ENCODE measurements around the gene CYP2C9. TPM values are rescaled to one million over a fixed set of nuclear protein-coding genes. Genes with fewer than 3 reads are reported as not detected.

Gene CYP2C9
- total RNA-seq (2014; rRNA removed; shearing (Covaris generic)) (not detected in 2 replicates), polyA plus RNA-seq (2016; fragmentation: Nextera tagmentation; extraction: Ambion mirVana) (not detected in 2 replicates)
- long read RNA-seq: 0 reads

GRCh38 chr10:94938383-94938782 is at the start of gene CYP2C9:
Gene CYP2C9 (plus strand): TSS chr10:94938658. CDS start chr10:94938683, 25 bp downstream.
- Histone ChIP-seq H3K27me3 (ENCODE audit: insufficient read depth) (no peaks in the 10 kb centered on the region), H4K20me1 (replicated peaks; ENCODE audit: insufficient read depth) (no peaks in the 10 kb centered on the region), H3K9me2 (ENCODE audit: insufficient read depth) (no peaks in the 10 kb centered on the region), H2AFZ (no peak within 1 kb of the TSS), H3K27ac (ENCODE audit: low read depth) (no peak within 1 kb of the TSS), H3K4me3 (no peak within 1 kb of the TSS), H3F3A (replicated peaks; ENCODE audit: low read depth) (no peaks in the 10 kb centered on the region), H3K4me1 (ENCODE audit: insufficient read depth) (no peaks in the 10 kb centered on the region), H3K79me2 (replicated peaks; ENCODE audit: insufficient read depth) (no peaks in the 10 kb centered on the region), H3K4me2 (no peak within 1 kb of the TSS), H3K36me3 (ENCODE audit: insufficient read depth) (peaks cover 10% of the 10 kb centered on the region)
- Mint-ChIP-seq H3K9me3 (peaks cover 14% of the 10 kb centered on the region), H3K27me3 (ENCODE audit: insufficient read depth, low read depth, poor library complexity) (peaks cover 4% of the 10 kb centered on the region), H3K4me1 (no peaks in the 10 kb centered on the region), H3K36me3 (ENCODE audit: low read depth) (peaks cover 8% of the 10 kb centered on the region), H3K4me3 (no peak within 1 kb of the TSS), H3K27ac (no peak within 1 kb of the TSS)
- ATAC-seq (no peak), DNase-seq (ENCODE audit: low spot score) (no peak)
- TF ChIP-seq ETS1 (IDR thresholded peaks at IDR 0.05) (no peak), STAT1 (IDR thresholded peaks at IDR 0.05; ENCODE audit: unreplicated experiment) (no peak), NANOG (IDR thresholded peaks at IDR 0.05; ENCODE audit: borderline replicate concordance) (no peak), CREB1 (CRISPR knock-in tag; IDR thresholded peaks at IDR 0.05; ENCODE audit: low read depth) (no peak), ZNF462 (CRISPR knock-in tag; IDR thresholded peaks at IDR 0.05) (no peak)

GRCh38 chr10:94889123-94889522 is 49.3 kb upstream of the CYP2C9 start:
- Mint-ChIP-seq H3K4me3 (no peak overlapping the region), H3K4me1 (no peaks in the 10 kb centered on the region), H3K9me3 (peaks cover 29% of the 10 kb centered on the region), H3K27me3 (ENCODE audit: insufficient read depth, low read depth, poor library complexity) (no peaks in the 10 kb centered on the region), H3K36me3 (ENCODE audit: low read depth) (no peaks in the 10 kb centered on the region), H3K27ac (no peak overlapping the region)
- Histone ChIP-seq H3K4me1 (ENCODE audit: insufficient read depth) (no peaks in the 10 kb centered on the region), H3K9me2 (ENCODE audit: insufficient read depth) (peaks cover 6% of the 10 kb centered on the region), H3K4me3 (no peak overlapping the region), H3K27ac (ENCODE audit: low read depth) (no peak overlapping the region), H4K20me1 (replicated peaks; ENCODE audit: insufficient read depth) (no peaks in the 10 kb centered on the region), H3K36me3 (ENCODE audit: insufficient read depth) (no peaks in the 10 kb centered on the region), H3K4me2 (no peak overlapping the region), H3K27me3 (ENCODE audit: insufficient read depth) (no peaks in the 10 kb centered on the region), H3K79me2 (replicated peaks; ENCODE audit: insufficient read depth) (no peaks in the 10 kb centered on the region), H2AFZ (no peak overlapping the region), H3F3A (replicated peaks; ENCODE audit: low read depth) (no peaks in the 10 kb centered on the region)
- ATAC-seq (no peak), DNase-seq (ENCODE audit: low spot score) (no peak)
- TF ChIP-seq STAT1 (IDR thresholded peaks at IDR 0.05; ENCODE audit: unreplicated experiment) (no peak), POLR2AphosphoS5 (IDR thresholded peaks at IDR 0.05; ENCODE audit: low read depth) (no peak), NANOG (IDR thresholded peaks at IDR 0.05; ENCODE audit: borderline replicate concordance) (no peak), REST (IDR thresholded peaks at IDR 0.05; ENCODE audit: unreplicated experiment) (no peak), ZNF114 (CRISPR knock-in tag; IDR thresholded peaks at IDR 0.05) (no peak), CREB1 (CRISPR knock-in tag; IDR thresholded peaks at IDR 0.05; ENCODE audit: low read depth) (no peak), JUNB (IDR thresholded peaks at IDR 0.05; ENCODE audit: unreplicated experiment) (no peak), EZH2 (IDR thresholded peaks at IDR 0.05; ENCODE audit: low read depth, unreplicated experiment) (no peak), EZH2phosphoT487 (IDR thresholded peaks at IDR 0.05; ENCODE audit: unreplicated experiment) (no peak)

Measured in GM23338 (cell line).